GM21717 (cell line): ENCODE data around the gene MEDAG.
A peak's percentile ranks its signal among the peaks of the same experiment; 100 is the strongest.

Experiments used
- ATAC-seq: cut with Tn5 transposase; IDR thresholded peaks from one replicate; pipeline ENCODE4 v1.9.1; 2021; ENCODE audit warnings: mild to moderate bottlenecking, moderate library complexity; ENCODE audit not compliant: unreplicated experiment

The MEDAG gene

DNA sequence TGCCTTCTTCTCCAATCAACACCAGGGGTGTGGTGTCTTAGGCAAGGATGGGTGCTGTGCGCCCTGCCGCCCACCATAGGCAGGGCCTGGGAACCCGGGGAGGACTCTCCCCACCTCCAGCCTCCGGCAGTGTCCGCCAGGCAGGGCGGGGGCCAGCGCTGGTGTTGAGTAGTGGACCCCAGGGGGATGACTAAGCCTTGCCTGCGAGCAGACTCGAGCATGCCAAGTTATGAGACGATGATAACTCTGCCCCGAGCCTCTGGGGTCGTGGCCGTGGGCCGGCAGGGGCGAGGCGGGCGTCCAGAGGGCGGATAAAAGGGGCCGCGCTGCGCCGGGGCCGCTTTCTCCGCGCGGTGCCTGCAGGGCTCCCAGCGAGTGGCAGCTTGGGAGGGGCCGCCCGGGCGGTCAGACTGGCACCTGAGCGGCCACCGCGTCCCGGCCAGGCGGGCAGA lies at the start of gene MEDAG:
TSS of gene MEDAG (plus strand) at position 340 of the 452 bp plus-strand sequence. CDS start 245 bp downstream, outside the sequence.
- no peak for ATAC-seq

DNA sequence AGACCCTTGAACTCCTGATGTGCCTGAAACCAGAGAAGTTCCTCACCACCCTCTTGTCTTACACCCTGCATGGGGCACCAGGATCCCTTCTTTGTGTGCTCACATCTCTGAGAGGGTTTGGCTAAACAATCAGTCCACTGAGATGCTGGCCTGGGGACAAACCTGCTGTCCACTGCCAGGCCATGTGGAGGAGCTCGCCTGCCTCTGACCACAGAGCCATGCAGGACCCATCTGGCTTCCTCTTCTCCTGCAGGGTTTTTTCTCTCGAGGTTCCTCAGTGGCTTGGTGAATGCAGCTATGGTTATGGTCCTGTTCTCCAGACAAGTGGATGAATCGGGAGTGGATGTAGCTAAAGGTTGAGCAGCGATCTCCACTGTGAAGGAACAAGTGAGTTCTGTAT lies 49.1 kb upstream of the MEDAG start:
- ATAC-seq, result no peak

DNA sequence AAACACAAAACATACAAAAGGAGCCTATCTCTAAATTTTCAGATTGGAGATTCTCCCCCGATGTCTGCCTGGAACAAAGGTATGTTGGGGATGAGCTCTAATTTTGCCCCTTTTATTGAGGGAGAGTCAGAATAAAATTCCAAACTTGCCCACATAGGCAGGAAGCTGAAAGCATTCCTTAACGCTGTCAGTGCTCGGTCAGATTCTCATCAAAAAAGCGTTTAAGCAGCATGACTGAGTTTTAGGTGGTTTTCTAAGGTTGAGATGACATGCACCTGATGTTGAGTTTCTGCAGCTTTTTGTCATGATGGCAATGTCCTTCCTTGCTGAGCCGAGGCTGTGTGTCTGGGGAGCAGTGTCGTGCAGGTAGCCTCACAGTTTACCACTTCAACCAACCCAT lies 48.4 kb upstream of the MEDAG start:
- ATAC-seq, result no peak

DNA sequence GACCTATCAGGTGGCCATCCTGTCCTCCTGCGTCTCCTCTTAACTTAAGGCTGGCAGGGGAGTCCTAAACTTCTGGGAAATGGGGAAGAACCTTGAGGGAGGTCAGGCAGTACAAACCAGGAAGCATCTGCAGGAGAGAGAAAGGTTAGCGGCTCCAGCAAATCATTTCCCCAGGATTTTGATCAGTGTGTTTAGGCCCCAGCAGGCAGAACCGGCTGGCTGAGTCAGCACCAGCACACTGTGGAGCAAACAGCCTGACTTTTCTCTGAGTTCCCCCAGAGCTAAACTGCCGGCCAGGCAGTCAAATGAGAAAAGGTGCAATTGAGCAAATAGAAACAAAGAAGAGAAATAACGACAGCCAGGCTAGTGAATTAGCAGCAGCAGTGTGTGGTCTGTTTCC lies 46.7 kb upstream of the MEDAG start:
- ATAC-seq, result no peak

DNA sequence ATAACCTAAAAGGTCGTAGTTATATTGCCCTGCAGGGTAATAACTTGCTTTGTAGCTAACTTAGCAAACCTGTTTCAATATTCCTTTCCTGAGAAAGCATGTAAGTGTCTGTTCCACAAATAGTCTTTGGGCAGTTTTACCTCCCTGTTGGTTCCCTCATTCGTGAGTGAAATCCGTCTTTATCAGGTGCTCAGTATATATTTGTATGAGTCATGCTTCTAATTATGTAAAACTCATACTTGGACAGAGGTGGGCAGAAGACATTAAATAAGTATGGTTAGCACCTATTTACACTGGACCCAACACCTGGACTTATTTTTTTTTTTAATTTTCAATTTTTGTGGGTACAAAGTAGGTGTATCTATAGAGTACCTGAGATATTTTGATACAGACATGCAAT lies 44.9 kb upstream of the MEDAG start:
- ATAC-seq, result no peak

GRCh38 chr13:30861836-30862467 lies 44.1 kb upstream of the MEDAG start:
- ATAC-seq, result no peak

GRCh38 chr13:30862707-30863106 lies 43.4 kb upstream of the MEDAG start:
- ATAC-seq, result no peak

DNA sequence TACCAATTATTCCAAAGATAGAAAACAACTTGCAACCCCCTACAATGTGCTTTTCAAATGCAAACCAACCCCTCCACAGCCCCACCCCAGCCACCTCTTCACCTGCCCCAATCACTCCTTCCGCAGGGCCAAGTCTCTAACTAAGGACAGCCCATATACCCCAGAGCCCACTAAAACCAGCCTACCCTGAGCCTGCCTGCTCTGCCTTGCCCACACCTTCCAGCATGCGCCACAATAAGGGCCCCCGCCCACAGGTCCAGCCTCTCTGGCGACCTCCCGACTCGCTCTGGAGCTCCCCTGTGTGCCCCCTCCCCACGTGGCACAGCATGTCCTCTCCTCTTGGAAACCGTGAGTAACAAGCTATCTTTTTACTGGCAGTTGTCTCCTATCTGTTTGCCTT lies 42.8 kb upstream of the MEDAG start:
- no peak for ATAC-seq

- ATAC-seq, result no peak
Observed at GRCh38 chr13:30863796-30864195, 42.3 kb upstream of the MEDAG start.

DNA sequence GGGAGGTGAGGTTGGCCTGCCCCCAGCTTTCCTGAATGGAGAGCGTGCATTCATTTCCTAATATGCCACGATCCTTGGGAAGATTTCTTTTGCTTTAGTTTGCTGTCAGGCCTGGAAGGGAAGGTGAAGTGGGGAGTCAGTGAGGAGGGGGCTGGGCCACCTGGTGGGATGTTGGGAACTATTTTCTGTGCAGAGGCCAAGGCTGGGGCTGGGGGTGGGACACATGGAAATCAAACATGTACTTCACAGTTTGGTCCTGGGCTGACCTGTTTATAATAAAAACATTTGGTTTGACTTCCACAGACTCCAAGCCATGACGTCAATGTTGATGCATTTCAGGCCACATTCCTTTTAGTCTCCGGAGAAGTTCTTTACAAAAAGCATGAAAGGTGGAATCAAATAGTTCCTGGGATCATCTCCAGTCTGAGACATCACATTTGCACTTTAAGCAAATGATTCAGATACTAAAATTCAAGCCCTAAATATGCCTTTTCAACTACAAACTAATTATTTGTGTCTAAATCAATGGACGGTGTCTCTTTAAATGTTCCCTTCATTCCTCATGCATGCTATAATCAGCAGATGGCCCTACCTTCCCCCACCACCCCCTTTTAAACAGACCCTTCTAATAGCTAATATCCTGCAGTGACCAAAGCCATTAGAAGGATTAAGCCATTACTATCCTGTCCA lies 41.5 kb upstream of the MEDAG start:
- no peak for ATAC-seq

GRCh38 chr13:30865123-30866049 lies 40.7 kb upstream of the MEDAG start:
- ATAC-seq, result peak; percentile 79

DNA sequence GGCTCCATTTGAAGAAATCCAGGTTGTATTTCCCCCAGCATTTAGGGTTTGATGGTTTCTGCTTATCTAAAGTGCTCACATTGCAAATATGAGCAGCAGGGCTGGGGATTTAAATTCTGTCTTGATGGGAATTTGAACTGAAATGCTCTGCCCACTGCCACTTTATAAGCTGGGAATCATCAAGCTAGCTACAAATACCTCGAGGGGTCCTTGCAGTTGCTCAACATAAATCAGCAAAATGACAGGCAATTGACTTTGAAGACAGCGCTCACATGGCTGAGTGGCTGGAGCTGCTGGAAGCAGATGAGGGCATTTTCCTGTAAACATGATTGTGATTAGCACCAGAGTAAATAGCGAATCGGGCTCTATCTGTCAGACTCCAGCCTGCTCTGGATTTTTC lies 39.4 kb upstream of the MEDAG start:
- ATAC-seq, result no peak

GRCh38 chr13:30867089-30867669 lies 38.9 kb upstream of the MEDAG start:
- ATAC-seq, result no peak

DNA sequence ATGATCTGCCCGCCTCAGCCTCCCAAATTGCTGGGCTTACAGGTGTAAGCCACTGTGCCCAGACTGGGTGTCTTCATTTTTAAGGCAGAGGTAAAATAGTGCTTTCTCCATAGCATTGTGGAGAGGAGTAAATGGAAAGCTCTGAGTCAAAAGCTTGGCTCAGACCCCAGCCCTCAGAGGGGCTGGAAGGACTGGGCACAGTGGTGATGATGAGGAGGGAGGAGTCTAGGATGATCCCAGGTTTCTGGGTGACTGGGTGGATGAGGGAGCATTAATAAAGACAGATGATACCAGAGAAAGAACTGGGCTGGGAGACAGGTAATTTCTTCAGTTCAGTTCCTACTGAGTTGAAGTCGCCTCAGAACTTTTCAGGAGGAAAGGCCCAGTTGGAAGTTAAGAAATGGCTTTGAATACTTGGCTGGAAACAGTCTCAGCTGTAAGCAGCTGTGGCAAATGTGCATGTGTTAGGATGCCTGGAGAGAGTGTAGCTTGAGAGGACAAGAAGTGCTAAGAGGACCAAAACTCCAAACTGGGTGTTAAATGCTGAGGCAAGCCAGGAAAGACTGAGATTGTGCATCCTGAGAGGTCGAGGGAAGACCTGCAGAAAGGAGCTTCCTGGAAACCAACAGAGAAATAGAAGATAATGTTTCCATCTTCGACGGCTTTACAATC lies 37.1 kb upstream of the MEDAG start:
- no peak for ATAC-seq

DNA sequence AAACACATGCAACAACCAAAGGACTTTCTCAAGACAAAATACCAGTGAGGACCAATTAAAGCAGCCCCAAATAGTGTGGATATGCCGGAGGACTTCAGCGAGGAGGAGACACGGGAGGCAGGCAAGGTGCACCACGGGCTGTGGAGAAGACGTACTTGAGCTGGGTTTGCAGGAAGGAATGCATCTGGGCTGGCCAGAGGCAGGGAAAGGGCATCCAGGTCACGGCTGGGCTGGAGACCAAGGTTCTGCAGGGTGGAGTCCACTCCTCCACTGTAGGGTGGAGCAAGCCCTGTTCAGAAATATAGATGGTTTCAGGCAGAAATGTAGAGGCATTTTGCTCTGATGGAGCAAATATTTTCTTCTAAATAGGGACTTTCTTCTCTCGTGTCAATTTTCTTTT lies 36.6 kb upstream of the MEDAG start:
- ATAC-seq, result no peak

DNA sequence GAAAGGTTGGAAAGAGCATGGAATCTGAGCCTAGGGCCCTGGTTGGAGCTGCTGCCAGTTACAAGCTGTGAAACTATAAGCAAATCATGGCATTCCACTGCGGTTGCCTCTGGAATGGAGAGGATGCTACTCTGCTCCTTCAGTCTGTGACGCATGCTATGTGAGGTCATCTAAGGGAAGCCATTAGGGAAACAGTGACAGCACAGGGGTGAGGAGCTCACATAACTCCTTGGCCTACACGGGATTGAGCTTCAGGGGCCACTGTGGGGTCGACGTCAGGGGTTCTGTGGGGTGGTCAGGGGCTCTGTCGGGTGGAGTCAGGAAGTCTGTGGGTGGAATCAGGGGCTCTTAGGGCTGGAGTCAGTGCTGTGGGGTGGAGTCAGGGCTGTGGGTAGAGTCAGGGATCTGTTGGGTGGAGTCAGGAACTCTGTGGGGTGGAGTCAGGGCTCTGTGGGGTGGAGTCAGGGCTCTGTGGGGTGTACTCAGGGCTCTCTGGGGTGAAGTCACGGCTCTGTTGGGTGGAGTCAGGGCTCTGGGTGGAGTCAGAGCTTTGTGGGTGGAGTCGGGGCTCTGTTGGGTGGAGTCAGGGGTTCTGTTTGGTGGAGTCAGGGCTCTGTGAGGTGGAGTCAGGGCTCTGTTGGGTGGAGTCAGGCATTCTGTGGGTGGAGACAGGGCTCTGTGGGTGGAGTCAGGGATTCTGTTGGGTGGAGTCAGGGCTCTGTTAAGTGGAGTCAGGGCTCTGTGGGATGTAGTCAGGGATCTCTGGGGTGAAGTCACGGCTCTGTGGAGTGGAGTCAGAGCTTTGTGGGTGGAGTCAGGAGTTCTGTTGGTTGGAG lies 35.8 kb upstream of the MEDAG start:
- no peak for ATAC-seq

DNA sequence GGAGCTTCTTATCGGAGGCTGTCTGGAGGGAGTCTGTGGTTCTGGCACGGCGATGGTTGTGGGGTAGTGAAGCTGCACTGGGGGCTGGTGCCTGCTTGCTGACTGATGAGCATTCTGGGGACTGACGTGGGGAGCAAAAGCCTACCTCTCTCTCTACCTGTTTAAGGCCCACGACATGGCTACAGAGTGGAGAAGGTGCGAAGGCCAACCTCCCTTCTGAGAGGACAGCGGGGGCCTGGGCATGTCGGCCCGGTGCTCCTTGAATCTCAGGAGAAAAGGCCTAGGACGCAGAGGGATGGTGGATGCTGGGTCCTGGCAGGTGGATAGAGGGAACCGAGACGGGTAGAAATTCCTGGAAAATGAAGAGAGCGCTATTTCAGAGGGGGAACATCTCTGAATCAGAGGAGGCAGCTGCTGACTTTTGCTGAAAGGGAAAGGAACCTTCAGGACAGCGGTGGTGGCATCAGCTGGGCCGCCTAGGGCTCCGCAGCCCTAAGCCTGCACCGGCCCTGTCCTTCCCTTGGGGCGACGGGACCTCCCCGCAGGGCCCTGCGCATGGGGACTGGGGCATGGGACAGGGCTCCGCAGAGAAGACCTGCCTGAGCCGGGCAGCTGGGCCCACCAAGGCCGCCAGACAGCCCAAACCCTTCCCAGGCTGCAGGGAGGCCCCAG lies 35.0 kb upstream of the MEDAG start:
- ATAC-seq, result no peak

DNA sequence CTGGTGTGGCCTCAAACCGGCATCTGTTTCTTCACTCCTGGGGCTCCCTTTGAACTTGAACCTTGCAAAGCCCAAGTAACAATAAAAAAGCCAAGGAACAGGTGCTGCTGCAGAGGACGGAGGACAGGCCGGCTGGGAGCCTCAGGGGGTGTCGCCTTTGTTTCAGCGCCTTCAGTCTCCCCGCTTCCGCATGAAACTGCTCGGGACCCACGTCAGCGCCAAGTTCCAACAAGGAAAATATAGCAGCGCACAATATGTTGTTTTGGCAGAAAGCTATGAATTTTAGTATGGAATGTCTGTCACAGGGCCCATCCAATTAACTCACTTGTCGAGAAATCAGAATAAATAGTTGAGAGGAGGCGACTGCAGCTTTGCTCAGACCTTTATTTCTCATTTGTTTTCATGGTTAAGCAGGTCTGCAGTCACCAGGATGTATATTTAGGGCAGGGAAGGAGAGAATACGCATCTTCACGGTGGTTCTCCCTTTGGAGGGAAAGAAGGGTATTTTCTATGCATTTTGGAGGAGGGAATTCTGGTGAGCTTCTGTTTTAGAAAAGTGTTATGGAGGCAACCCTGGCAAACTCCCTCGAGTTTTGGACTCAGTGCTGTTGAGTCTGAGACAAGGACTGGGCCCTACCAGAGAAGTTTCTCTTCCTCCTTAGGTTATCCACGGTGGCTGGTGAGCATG lies 34.3 kb upstream of the MEDAG start:
- ATAC-seq, result no peak

- ATAC-seq, result no peak
Observed at GRCh38 chr13:30872276-30872594, 33.8 kb upstream of the MEDAG start.
